Left renal pelvis (tissue), 4 donors: ENCODE measurements around the gene SLC24A3. TPM values are rescaled to one million over a fixed set of nuclear protein-coding genes. Genes with fewer than 3 reads are reported as not detected.

Source experiments
- DNase-seq, 4 donors: peaks; one replicate each; pipeline ENCODE4 v3.0.0-alpha.2; 2013; ENCODE audit warnings: low read depth in 4 of 4, low spot score in 3 of 4
- polyA plus RNA-seq, 4 donors: library from polyadenylated mRNA; unstranded; fragments of 120-200 nt; gene quantifications; one replicate each; pipeline ENCODE4 v1.2.1, GENCODE V29; 2013; ENCODE audit not compliant: insufficient read length in 4 of 4

The SLC24A3 gene
- polyA plus RNA-seq, 4 donors, result 4.1 to 26.8 (median 6.0) TPM

DNA sequence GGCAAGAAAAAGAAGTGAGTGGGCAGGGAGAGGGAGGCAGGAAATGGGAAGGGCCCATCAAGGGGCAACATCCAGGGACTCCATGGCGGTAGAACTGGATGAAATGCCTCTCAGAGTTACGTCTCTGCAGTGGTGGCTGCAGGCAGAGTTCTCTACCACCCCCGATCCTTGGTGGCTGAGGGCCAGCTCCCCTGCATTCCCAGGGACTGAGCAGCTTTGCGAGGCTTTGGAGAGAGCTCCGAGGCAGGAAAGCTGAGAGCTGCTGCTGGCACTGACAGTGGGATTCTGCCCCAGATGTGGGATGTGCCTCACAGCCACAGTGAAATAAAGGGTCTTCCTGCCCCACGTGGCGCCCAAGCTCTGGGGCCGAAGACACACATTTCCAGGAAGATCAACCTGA lies 236.6 kb downstream of the SLC24A3 start:
- DNase-seq, result no peak

DNA sequence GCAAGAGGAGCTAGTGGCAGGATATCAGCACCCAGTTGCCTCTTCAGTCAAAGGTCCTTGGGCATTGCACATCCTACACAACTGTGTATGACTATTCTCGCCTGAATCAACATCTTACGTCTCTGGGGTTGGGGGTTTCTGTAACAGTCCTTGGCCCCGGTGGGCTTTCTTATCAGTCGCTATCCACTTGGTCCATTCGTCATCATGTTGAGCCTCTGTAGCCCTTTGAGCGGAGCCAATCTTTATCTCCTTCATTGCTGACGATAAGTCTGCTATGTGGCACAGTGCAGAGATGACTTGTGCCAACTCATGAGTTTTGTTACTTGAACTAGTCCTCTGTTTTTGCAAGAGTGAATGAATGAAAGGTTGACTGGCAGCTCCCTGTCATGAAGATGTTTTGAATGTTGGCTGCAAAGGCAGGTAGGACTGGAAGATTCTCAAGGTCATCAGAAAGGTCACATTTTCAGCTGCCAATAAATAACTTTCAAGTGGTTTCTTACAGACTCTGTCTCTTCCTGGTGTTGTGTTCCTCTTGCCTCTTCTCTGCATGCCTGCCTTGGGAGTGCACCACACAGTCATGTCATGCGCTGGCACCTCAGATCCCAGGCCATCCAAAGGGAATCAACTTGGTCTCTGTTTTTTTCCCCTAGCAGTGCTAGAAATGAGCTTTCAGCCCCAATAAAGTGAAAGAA lies 238.9 kb downstream of the SLC24A3 start:
- no peak for DNase-seq

DNA sequence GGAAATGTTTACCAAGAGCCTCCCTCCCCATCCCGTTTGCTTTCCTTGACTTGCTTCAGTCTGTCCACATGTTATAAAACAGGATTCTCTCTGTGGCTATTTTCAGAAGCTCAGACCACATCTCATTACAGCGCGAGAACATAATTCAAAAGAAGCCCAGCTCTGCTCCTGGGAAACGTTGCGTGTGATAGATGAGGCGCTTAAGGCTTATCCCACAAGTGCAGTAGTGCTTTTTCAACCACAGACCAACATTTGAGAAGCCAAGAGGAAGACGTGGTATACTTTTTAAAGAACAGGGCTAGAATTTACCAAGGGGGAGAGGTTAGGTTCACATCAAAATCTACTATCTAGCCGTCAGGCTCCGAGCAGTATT lies 239.5 kb downstream of the SLC24A3 start:
- no peak for DNase-seq

DNA sequence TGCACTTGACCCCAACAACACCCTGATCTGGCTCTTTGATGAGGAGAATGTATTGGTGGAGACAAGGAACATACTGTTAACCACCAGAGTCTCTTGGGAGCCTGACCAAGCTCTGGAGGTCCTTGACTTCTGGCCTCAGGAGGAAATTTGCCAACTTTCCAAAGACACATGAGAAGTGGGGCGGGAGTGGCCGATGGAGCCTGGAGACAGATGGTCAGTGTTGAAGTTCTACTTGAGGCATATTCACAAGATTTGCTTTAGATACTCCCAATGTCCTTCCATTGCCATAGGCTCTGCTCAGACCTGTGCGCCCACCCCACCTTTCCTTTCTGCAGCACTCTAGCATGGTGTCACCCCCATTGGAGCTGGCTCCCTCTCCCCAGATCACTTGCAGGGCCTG lies 241.0 kb downstream of the SLC24A3 start:
- DNase-seq, result no peak

DNA sequence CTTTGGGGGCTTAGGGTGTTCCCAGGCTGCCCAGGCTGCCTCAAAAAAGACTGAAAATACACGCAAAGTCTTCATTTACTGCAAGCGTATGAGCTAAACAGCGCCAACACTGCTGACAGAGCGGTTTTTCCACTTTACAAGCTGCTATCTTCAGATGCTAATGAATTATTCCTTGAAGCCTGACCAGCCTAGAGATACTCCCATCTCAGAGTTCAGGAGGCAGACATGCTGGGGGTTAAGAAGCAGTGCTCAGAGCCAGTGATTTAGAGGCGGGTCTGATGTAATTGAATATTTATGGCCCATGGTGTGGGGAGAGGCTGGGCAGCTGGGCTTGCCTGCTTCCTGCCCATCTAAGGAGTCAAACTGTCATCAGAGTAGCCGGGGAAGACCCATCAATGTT lies 241.4 kb downstream of the SLC24A3 start:
- peak in 3 of 4 donors; percentile 32 to 70 (median 41) for DNase-seq

DNA sequence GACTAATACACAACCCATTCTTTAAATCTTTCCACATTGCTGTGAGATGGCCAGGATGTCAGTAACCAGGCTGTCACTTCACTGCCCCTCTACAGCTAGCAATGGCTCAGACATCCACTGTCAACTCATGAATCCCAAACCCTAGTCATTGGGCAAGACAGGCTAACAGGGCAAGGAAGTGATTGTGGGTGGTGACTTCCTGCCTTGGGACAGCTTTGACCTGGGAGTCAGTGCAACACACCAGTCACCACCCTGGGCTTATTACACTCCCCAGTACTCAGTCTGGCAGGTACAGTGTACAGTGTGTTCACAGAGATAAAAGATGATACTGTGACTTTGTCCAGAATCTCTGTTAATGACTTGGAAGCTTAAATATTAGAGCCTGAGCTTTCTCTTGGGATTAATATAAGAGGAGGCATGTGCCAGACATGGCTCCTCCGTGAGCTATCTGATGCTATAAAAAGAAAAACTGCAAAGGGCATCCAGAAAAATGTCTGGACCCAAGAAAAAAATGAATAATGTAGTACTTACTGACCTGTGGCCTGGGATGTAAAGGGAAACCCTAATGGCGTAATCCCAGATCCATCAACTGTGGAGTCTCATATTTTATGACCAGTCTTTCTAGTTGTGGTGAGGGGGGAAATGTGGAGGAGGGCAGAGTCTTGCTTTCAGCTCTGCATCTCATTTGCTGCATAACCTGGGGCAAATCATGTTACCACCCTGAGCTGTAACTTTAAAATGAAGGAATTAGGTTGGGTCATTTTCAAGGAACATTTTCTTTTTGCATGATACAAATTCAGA lies 244.4 kb downstream of the SLC24A3 start:
- peak in 2 of 4 donors; percentile 28 to 51 for DNase-seq

DNA sequence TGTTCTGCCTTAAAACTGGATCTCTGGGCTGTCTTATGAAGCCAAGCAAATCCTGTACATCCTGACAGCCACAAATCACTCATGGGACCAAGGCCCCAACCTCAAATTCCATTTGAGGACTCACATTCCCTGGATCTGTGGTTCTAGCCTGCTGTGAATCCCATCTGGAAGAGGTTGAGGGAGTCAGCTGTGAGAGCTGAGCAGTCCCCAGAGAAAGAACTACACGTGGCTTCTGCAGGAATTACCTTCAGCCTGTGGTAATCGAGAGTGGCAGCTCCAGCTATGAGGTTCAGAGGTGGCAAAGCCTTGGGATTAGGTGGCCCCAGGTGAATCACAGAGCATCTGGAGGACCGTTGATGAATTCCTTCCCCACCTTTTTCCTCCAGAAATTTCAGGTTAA lies 245.2 kb downstream of the SLC24A3 start:
- DNase-seq, result no peak

DNA sequence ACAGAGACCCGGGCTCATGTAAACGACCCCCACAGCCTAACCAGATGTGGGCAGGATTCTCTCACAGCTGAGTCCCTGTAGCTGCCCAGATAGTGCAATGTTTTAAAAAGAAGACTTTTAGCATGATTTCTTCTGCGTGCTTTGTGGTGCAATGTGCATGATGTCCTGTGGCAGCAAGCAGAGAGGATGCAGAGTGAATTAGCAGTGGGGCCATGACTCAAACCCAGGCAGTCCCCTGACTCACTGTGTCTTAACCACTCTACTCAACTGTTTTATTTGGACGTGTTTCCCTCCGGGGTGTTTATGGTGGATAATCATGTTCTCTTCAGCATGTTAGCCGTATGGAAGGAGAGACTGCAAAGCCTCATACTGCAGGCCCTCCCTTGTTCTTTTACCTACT lies 247.9 kb downstream of the SLC24A3 start:
- DNase-seq, result no peak

DNA sequence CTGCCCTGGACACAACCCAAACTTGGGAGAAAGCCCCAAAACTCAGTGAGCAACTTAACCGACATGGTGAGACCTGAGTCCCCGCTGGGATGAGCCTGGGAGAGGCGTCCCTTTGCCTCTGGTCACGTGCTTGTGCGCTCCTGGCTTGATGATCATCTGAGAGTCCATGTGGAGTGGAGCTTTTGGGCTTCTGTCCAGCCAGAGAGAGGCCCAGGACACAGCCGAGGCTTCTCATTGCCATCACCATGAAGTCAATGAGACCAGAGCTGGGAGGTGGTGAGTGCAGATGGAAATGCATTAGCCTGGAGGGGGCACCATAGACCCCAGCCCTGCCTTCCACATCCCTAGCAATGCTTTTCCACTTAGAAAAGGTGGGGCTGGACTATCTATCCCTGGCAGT lies 250.0 kb downstream of the SLC24A3 start:
- DNase-seq, result no peak

DNA sequence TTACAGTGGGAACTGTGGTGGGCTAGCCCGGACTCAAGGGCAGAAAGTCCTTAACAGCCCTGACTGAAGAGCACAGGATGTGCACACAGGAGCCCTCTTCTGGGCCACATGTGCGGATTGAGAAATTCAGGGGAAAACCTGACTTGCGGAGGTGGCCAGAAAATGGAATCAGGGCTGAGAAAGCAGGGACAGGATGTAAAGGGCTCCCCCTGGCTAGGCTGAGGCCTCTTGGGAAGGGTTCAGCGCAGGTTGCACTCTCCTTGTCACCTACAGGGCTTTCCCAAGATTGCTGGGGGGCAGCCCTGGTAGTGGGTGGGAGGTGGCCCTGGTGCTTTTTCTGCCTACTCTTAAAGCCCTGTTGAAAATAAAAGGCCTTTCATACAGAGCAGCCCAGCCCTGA lies 251.2 kb downstream of the SLC24A3 start:
- no peak for DNase-seq

DNA sequence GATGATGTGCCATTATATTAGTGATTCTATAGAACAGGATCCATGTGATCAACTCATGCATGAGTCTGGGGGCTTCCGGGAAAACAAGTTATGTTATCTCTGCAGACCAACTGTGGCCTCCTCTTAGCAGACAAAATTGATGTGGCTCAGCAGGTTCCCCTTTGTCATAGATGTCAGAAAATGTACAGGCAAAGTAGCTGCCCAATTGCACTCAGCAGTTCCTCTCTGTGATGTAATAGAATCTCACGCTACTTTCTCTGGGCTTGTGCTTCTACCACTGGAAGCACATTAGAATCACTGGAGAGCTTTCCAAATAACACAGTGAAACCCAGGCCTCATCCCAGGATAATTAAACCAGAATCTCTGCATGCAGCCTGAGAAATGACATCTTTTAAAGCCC lies 253.1 kb downstream of the SLC24A3 start:
- no peak for DNase-seq

DNA sequence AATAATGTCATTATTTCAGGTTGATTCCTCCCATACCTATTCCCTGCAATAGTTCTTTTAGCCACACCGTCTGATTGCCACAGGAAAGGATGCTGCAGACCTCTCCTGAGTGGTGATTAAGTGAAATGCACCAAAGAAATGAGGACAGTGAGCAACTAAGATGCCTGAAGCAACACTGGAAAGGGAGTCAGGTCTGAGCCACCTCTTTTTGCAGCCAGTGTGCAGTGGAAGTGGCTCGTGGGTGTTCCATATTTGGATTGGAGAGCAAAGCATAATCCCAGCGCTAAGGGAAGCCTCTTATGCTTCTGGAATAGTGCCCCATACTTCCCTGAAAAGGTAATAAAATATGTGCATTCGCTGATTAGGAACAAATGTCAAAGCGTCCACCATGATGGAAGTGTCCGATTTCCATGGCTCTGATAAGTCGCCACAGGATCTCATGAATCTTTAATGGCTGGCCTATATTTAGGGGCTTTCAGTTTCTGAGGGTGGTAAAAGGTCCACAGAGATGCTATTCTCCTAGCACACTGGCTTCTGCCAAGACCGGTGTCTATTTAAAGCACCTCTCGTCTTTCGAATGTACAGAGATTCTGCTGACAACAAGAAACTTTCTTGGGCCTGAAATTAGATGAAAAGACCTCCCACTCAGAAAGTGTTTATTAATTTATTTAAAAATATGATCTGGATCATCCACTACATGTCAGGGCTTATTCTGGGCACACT lies 253.9 kb downstream of the SLC24A3 start:
- DNase-seq, result no peak

DNA sequence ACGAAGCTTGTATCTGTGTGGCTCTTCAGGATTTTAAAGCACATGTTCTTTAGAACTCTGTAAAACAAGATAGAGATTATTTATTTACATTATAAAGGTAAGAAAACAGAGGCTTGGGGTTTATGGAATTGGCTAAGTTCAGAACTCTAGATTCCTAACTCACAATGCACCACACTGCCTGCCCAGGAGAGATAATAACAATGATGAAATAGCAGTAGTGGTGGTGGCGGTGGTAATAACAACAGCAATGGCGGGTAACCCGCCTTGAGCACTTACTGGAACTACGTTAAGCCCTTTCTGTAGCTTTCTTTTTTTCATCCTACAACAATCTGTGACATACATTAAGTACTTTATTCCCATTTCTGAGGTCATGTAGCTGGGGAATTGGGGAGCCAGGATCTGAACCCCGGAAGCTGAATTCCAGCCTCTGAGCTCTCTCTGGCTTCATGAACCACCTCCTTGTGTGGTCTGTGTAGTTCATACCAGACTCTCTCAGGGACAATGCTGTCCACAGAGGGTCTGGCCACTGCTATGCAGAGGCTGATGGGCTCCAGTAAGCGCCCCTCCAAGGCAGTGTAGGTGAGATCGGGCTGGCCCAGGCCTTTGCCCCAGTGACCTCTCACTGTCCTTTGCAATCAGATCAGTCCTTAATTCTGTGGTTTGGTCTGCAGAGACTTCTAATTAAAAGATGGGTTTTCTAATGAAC lies 260.9 kb downstream of the SLC24A3 start:
- no peak for DNase-seq

DNA sequence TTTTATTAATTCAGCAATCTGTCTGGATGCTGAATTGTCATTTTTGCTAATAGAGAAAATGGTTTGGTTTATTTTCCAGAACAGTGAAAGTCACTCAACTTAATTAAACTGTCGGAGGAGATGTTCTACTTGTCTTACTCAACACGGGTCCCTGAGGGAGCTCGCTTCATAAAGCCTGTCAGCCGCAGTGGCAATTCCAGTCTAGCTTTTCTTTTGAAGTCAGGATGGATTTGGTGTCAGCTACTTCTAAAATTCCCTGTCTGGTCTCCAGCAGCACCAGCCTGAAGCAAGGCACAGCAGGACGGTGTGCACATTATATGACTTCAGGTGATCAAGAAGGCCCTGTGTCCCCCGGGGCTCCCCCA lies 261.5 kb downstream of the SLC24A3 start:
- DNase-seq, result peak in 1 of 4 donors; percentile 35

DNA sequence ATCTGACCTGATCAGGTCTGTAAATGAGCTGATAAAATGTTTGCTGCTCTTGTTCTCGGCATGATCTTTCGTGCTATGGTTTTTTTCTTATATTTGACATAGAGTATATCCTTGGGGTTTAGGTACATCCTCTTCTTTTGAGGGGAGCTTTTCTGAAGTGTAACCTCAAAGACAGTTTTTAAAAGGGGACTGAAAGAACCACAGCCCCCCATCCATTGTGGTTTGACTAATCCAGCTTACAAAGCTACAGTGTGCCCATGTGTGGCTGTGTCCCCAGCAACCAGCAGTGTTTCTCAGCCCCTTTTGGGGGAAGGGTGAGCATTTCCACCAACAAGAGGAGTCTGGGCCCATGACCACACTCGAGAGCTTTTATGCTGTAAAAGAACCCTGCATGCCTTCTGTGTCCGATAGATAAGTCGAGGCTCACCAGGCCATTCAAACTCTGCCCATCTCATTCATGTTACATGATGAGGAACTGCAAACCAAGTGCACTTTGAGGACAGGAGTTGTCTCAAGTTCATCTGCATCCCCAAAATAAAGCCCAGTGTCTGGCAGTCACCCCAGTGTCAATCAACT lies 266.0 kb downstream of the SLC24A3 start:
- DNase-seq, result no peak

DNA sequence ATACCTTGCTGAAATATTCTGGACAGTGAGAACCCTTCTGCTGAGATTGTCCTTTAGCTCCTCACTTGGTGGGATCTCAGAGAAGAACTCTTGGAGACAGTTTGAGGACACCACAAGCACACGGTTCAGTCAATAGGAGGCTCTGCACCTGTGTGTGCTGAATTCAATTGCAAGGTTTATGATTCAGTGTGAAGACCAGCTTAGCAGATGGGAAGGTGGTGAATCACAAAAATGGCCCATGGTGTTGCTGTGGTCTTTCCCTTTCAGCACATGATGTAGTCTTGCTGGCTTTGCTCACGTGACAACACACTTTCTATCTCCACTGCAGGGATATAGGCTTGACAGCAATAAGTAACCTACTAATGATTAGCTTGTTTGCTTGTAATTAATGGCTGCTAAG lies 270.3 kb downstream of the SLC24A3 start:
- no peak for DNase-seq

DNA sequence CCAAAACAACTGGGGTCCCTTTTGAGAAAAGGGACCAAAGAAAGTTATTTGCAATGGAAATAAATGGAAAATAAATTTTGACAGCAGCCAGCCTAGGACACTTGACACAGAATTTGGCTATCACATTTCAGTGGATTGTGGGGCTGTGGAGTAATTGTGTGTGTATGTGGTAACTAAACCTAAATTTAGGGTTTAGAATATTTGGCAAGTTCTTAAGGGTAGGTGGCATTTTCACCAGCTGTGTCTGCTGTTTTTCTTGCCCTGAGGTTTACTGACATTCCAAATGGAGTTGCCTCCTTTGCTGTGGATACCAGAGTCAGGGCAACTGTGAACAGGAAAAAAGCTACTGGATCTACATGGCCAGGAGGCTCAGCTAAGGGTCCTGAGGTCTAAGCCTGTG lies 270.9 kb downstream of the SLC24A3 start:
- DNase-seq, result no peak

DNA sequence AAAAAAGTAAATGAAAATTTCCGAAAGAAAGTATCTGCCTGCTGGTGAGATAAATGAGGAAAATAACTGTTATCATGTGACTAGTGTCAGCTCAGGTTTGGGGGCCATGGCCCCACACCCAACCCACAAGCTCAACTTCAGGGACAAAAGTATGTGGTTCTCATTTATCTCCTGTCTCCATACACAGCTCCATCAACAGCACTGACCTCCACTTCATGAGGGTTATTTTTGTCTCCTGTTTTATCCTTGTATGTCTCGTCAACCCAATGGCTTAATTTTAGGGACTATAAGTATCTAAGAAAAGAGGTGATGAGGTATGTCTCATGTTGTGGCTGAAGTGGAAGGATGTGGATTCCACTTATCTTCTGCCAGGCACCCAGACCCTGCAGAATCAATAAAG lies 274.0 kb downstream of the SLC24A3 start:
- DNase-seq, result no peak

DNA sequence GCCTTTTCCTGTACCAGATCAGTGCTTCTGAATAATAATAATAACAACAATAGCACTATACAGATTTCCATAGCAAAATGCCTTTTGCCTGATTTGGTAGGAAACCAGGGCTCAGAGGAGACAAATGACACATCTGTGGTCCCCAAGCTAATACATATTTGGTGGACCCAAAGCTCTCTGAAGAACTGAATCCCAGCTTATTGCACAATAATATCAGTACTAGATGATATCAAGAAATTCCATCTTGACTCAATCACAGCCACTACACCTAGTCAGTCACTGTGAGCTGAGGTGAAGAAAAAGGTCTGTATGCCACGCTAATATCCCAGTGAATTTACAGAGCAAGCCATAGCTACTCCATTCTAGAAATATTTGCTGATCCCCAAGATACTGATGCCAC lies 275.0 kb downstream of the SLC24A3 start:
- DNase-seq, result no peak

DNA sequence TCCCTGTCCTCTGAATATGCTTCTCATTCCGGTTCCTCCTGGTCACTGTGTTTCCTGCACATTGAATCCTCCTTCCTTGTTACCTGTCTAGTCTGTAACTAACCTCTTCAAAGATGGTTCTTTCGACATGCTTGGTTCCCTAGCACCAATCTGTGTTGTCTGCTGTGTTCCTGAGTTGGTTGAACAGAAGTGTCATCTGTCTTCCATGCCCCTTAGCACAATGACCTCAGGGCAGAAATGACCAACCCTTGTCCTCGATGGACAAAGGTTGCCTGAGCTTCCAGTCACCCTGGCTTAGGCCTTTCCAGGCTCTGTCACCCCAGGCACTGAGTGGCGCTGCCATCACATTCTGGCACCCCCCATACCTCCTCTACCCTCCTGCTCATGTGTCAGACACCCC lies 278.8 kb downstream of the SLC24A3 start:
- no peak for DNase-seq

DNA sequence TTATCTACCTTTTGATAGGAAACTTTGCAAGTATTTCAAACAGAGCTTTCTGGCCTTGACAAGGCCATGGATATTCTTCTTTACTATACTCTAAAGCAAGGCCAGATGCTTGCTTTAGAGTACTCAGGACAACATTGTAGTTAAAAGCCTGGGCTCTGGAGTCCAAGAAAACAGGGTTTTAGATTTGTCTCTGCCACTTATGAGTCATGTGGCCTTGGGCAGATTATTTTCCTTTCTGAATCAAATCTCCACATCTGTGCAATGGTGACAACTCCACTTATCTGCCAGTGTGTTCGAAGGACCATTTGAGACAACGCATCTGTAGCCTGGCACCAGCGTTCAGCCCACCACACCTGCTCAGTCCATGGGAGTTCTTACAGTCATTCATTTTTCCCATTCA lies 279.7 kb downstream of the SLC24A3 start:
- DNase-seq, result no peak
